A673 (cell line): Measurements from ENCODE around the gene AP3S2. TPM values are rescaled to one million over a fixed set of nuclear protein-coding genes. Genes with fewer than 3 reads are reported as not detected.
"Not testable (repeated sequence)": the region's sequence is repeated elsewhere in the genome, so short reads cannot be mapped to it uniquely, and the experiment has no call there.

Source experiments
- BruUV-seq: library from RNA; stranded (reverse); fragments of 400-500 nt; replicated peaks from 2 replicates; lab custom pipeline; 2021; lab: Mats Ljungman, UMichigan
- CTCF ChIA-PET: fragments of 300-600 bp; sonication (Branson Sonifier 250); formaldehyde crosslinking; loops from one replicate; lab custom pipeline; 2022; ENCODE audit warnings: antibody characterized with exemption; lab: Charles Lee
- POLR2A ChIA-PET: fragments of 300-600 bp; sonication (Branson Sonifier 250); formaldehyde crosslinking; loops from one replicate; lab custom pipeline; 2022; ENCODE audit warnings: antibody characterized with exemption; ENCODE audit not compliant: low non-redundant PET; lab: Charles Lee
- DNase-seq: peaks from one replicate; pipeline ENCODE4 v3.0.0-alpha.2; 2015; ENCODE audit warnings: low spot score
- H3K27ac ChIP-seq: fragments of 200-600 bp; sonication (generic); 2 replicates; pipeline ENCODE4 v1.5.1; 2016; ENCODE audit warnings: mixed run types, low read depth, mild to moderate bottlenecking, mixed read lengths, antibody characterized with exemption, low read length; ENCODE audit not compliant: poor library complexity, severe bottlenecking
- H3K27me3 ChIP-seq: fragments of 200-600 bp; sonication (generic); replicated peaks from 2 replicates; pipeline ENCODE4 v1.6.1; 2017; ENCODE audit warnings: mixed run types, low read depth, mild to moderate bottlenecking, mixed read lengths, antibody characterized with exemption, low read length; ENCODE audit not compliant: insufficient read depth, poor library complexity
- H3K36me3 ChIP-seq: fragments of 200-600 bp; sonication (generic); 2 replicates; pipeline ENCODE4 v1.6.1; 2016; ENCODE audit warnings: mixed run types, mild to moderate bottlenecking, mixed read lengths, antibody characterized with exemption, low read length; ENCODE audit not compliant: insufficient read depth, poor library complexity, severe bottlenecking
- H3K4me1 ChIP-seq: fragments of 200-600 bp; sonication (generic); 2 replicates; pipeline ENCODE4 v1.6.1; 2017; ENCODE audit warnings: mixed run types, mild to moderate bottlenecking, mixed read lengths, antibody characterized with exemption, low read length; ENCODE audit not compliant: insufficient read depth, poor library complexity, severe bottlenecking
- H3K4me3 ChIP-seq: fragments of 200-600 bp; sonication (generic); 2 replicates; pipeline ENCODE4 v1.5.1; 2016; ENCODE audit warnings: low read depth, mixed run types, mild to moderate bottlenecking, mixed read lengths, low read length; ENCODE audit not compliant: poor library complexity, severe bottlenecking
- H3K9me3 ChIP-seq: fragments of 200-600 bp; sonication (generic); 2 replicates; pipeline ENCODE4 v1.6.1; 2016; ENCODE audit warnings: mixed run types, low read depth, mild to moderate bottlenecking, mixed read lengths, antibody characterized with exemption, low read length; ENCODE audit not compliant: poor library complexity, severe bottlenecking
- EZH2 ChIP-seq: fragments of 200-600 bp; sonication (generic); IDR thresholded peaks from 2 replicates; pipeline ENCODE4 v1.6.1; 2017; ENCODE audit warnings: borderline replicate concordance, low read depth, mild to moderate bottlenecking, mixed read lengths, antibody characterized with exemption, low read length; ENCODE audit not compliant: poor library complexity, severe bottlenecking
- intact Hi-C: fragments of 100-400 bp; cut with micrococcal nuclease; formaldehyde crosslinking; loops from one replicate; pipeline ENCODE4 v1.10.0; 2022; ENCODE audit not compliant: unreplicated experiment
- total RNA-seq: library from RNA; stranded (reverse); gene quantifications from 2 replicates; pipeline ENCODE4 v1.2.3, GENCODE V29; 2021
- TF ChIP-seq, protein P1 (sequence below): fragments of 300-800, 200-600 bp; sonication (generic); conservative IDR thresholded peaks from 2 replicates; pipeline ENCODE4 v1.5.1; 2017; ENCODE audit warnings: low read depth, mild to moderate bottlenecking, antibody characterized with exemption, low read length, moderate library complexity, mixed read lengths

AP3S2 gene
- total RNA-seq, 1 experiment from 2014 or later, result 32.0 TPM

DNA sequence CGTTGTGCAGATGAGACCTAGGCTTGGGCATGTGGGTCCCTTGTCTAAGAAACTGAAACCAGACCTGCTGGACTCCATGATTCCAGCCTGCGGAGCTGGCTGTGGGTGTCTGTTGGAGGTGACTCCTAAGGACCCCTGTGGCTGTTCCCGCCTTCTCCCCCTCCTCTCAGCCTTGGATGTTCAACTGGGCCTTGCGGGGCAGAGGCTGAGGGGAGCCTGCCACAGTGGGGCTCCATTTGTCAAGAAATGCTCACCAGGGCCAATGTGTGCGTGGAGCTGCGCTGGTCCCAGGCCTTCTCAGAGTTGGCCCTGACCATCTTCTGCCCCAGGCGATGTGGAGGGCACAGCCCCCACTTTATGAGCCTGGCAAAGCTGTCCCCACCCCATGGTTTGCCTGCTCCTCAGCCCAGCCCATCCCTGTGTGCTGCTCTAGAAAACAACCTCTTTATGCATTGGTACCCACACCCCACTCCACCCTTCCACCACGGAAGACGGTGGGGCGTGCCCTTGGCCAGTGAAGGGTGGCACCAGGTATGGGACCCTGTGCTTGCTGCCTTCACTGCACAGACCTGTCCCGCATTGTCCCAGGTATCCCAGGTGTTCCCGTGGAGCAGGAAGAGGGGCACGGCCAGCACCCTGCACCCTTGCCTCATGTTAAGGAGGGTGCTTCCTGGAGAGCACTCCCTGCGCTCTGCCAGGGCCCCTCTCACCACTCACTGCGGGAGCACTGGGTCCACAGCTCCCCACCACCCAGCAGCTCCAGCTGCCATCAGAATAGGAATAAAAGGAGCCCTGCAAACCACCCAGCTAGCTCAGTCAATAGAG, 109.7 kb downstream of the AP3S2 start:
- POLR2A ChIA-PET, result no interaction called here
- Histone ChIP-seq H3K4me1 (no peaks in the 10 kb centered on the region), H3K27ac (no peak overlapping the region), H3K4me3 (no peak overlapping the region), H3K27me3 (no peaks in the 10 kb centered on the region), H3K36me3 (no peaks in the 10 kb centered on the region), H3K9me3 (no peaks in the 10 kb centered on the region)
- intact Hi-C loops, result no loop called here
- CTCF ChIA-PET, result no interaction called here
- BruUV-seq, result no TSS peak
- TF ChIP-seq, protein P1, sequence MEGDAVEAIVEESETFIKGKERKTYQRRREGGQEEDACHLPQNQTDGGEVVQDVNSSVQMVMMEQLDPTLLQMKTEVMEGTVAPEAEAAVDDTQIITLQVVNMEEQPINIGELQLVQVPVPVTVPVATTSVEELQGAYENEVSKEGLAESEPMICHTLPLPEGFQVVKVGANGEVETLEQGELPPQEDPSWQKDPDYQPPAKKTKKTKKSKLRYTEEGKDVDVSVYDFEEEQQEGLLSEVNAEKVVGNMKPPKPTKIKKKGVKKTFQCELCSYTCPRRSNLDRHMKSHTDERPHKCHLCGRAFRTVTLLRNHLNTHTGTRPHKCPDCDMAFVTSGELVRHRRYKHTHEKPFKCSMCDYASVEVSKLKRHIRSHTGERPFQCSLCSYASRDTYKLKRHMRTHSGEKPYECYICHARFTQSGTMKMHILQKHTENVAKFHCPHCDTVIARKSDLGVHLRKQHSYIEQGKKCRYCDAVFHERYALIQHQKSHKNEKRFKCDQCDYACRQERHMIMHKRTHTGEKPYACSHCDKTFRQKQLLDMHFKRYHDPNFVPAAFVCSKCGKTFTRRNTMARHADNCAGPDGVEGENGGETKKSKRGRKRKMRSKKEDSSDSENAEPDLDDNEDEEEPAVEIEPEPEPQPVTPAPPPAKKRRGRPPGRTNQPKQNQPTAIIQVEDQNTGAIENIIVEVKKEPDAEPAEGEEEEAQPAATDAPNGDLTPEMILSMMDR, result no peak
- TF ChIP-seq EZH2, result no peak
- no peak for DNase-seq

DNA sequence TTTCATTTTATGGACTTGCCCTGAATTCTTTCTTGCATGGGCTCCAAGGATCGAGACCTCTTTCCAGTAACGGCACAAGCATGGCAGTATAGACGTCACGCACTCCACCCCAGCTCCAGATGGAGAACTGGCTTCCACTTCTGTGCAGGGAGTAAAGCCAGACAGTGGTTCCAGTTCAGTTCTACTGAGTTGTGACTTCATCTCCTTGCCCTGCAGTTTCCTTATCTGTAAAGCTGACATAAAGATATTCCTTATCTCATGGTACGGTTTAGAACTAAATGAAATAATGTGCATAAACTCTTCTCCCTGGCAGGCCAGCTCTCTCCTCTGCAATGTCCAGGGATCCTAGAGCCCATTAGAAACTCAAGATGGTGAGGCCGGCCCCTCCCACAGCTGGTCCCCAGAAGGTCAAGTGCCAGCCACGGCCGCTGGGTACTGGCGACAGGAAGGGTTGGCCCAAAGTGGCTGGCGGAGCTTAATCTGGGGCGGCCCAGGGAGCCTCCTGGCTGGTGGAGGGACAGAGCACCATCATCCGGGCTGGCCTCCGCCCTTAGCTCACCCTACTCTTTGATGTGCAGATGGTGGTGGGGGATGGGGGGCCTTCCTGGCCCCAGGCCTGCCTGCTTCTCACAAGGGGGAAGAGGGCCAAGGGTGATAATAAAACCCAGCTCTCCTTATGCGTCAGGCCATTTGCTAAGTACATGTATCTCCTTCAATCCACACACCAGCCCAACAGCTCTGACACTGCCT, 110.5 kb downstream of the AP3S2 start:
- no peaks in the 10 kb centered on the region for H3K9me3 ChIP-seq
- ChIA-PET POLR2A (no interaction called here), CTCF (no interaction called here)
- intact Hi-C loops, result no loop called here
- H3K27me3 ChIP-seq, result no peaks in the 10 kb centered on the region
- BruUV-seq, result no TSS peak
- no peaks in the 10 kb centered on the region for H3K36me3 ChIP-seq
- H3K4me3 ChIP-seq, result no peak overlapping the region
- no peaks in the 10 kb centered on the region for H3K4me1 ChIP-seq
- no peak overlapping the region for H3K27ac ChIP-seq
- DNase-seq, result no peak
- TF ChIP-seq, protein P1, result no peak
- TF ChIP-seq EZH2, result no peak

DNA sequence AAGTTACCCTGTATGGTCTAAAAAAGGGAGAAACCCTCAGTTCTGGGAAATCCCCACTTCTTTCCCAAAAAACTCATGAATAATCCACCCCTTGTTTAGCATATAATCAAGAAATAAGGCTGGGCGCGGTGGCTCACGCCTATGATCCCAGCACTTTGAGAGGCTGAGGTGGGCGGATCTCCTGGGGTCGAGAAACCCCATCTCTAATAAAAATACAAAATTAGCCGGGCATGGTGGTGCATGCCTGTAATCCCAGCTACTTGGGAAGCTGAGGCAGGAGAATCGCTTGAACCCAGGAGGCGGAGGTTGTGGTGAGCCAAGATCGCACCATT, 111.2 kb downstream of the AP3S2 start:
- POLR2A ChIA-PET, intact Hi-C loops: not testable (repeated sequence)

More for the DNA sequence above, 111.2 kb downstream of the AP3S2 start:
- H3K36me3 ChIP-seq, BruUV-seq, H3K27ac ChIP-seq, H3K27me3 ChIP-seq, H3K4me1 ChIP-seq, H3K9me3 ChIP-seq, DNase-seq, H3K4me3 ChIP-seq: not testable (repeated sequence)
- CTCF ChIA-PET, result interaction anchor here (0.5 kb wide), 1 partner anchor 368 kb away, joined by 6 read pairs; no protein-coding TSS in a partner anchor
